Peyer's patch (tissue), 4 donors: ENCODE data around the gene MAP9.

ENCODE experiments used
- CTCF ChIP-seq, 6 experiments: fragments of 450-650 bp in 4 of 6; fragments of 200-600 bp in 2 of 6; sonication (generic) in 1 of 6; IDR thresholded peaks; one replicate each; pipeline ENCODE4 v1.5.1; 2017 to 2019; ENCODE audit warnings: antibody characterized with exemption in 6 of 6, mild to moderate bottlenecking in 3 of 6, moderate library complexity in 1 of 6
- POLR2A ChIP-seq, 2 donors: fragments of 450-650 bp; IDR thresholded peaks; one replicate each; pipeline ENCODE4 v1.5.1; 2017; ENCODE audit warnings: antibody characterized with exemption in 2 of 2, mild to moderate bottlenecking in 2 of 2, moderate library complexity in 2 of 2

DNA sequence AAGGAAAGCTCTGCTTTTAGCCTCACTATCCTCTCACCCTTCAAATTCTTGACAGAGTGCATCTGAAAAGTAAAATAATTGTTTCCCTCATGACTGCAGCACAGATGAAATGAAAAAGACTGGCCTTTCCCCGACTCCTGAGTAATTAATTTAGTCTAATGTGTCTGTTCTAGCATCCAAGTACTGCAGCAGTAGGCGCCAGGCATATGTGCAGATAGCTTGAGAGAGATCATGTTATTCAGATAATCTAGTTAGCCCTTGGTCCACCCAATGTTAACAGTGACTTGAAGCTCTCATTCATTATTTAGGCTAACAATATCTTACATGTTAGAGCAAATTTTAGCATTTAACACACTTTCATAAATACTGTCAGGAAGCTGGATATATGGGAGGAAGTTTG is 54.0 kb downstream of the MAP9 start:
- TF ChIP-seq CTCF (IDR thresholded peaks at IDR 0.05), result no peak
- no peak for TF ChIP-seq POLR2A (IDR thresholded peaks at IDR 0.05)
